ENCODE measurements around the gene POMT2. TPM values are rescaled to one million over a fixed set of nuclear protein-coding genes. Genes with fewer than 3 reads are reported as not detected.

POMT2 gene
- total RNA-seq, 1 experiment from 2014 or later = 30.4 TPM

- Mint-ChIP-seq H3K9me3 (ENCODE audit: unreplicated experiment) (peaks cover 9% of the 10 kb centered on the region), H3K4me1 (ENCODE audit: low read depth, unreplicated experiment) (no peaks in the 10 kb centered on the region)
- BruUV-seq (replicated peaks) = no TSS peak
These were observed 48.4 kb downstream of the POMT2 start for GRCh38 chr14:77272261-77272660.

GRCh38 chr14:77271113-77271710 lies 49.5 kb downstream of the POMT2 start, which contains the start of gene NGB:
Gene NGB (minus strand): TSS chr14:77271206. CDS start chr14:77270937, 269 bp downstream.
- no peak within 1 kb of the TSS for H3K27ac Mint-ChIP-seq (ENCODE audit: unreplicated experiment)
- ChIA-PET CTCF (no interaction called here), POLR2A (no interaction called here)
- peaks cover 9% of the 10 kb centered on the region for H3K9me3 Mint-ChIP-seq (ENCODE audit: unreplicated experiment)
- Histone ChIP-seq H3K27me3 (replicated peaks; ENCODE audit: control insufficient read depth, insufficient read depth, low read length) (no peaks in the 10 kb centered on the region), H3K4me1 (no peaks in the 10 kb centered on the region), H3K9me3 (no peaks in the 10 kb centered on the region), H3K36me3 (ENCODE audit: control insufficient read depth, insufficient read depth, low read length) (no peaks in the 10 kb centered on the region), H3K4me3 (ENCODE audit: low read depth, low read length) (no peak within 1 kb of the TSS)
- intact Hi-C loops (cut with micrococcal nuclease; ENCODE audit: unreplicated experiment) = no loop called here
- BruUV-seq (replicated peaks) = no TSS peak
- no peaks in the 10 kb centered on the region for H3K36me3 Mint-ChIP-seq (ENCODE audit: insufficient read depth, unreplicated experiment)
- no peak for DNase-seq
- H3K27me3 Mint-ChIP-seq (ENCODE audit: insufficient read depth, unreplicated experiment) = no peaks in the 10 kb centered on the region
- H3K4me3 Mint-ChIP-seq (ENCODE audit: unreplicated experiment) = no peak within 1 kb of the TSS
- TF ChIP-seq, protein P1, sequence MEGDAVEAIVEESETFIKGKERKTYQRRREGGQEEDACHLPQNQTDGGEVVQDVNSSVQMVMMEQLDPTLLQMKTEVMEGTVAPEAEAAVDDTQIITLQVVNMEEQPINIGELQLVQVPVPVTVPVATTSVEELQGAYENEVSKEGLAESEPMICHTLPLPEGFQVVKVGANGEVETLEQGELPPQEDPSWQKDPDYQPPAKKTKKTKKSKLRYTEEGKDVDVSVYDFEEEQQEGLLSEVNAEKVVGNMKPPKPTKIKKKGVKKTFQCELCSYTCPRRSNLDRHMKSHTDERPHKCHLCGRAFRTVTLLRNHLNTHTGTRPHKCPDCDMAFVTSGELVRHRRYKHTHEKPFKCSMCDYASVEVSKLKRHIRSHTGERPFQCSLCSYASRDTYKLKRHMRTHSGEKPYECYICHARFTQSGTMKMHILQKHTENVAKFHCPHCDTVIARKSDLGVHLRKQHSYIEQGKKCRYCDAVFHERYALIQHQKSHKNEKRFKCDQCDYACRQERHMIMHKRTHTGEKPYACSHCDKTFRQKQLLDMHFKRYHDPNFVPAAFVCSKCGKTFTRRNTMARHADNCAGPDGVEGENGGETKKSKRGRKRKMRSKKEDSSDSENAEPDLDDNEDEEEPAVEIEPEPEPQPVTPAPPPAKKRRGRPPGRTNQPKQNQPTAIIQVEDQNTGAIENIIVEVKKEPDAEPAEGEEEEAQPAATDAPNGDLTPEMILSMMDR (IDR thresholded peaks at IDR 0.05; ENCODE audit: insufficient read depth in 1 of 2, low read depth in 1 of 2, low read length in 1 of 2, severe bottlenecking in 1 of 2, unreplicated experiment in 1 of 2) = no peak
- H3K4me1 Mint-ChIP-seq (ENCODE audit: low read depth, unreplicated experiment) = no peaks in the 10 kb centered on the region

More at GRCh38 chr14:77272261-77272660, 48.4 kb downstream of the POMT2 start:
- H3K36me3 ChIP-seq (ENCODE audit: control insufficient read depth, insufficient read depth, low read length) = no peaks in the 10 kb centered on the region
- H3K4me1 ChIP-seq = no peaks in the 10 kb centered on the region
- H3K27me3 Mint-ChIP-seq (ENCODE audit: insufficient read depth, unreplicated experiment) = no peaks in the 10 kb centered on the region
- no peak overlapping the region for H3K4me3 Mint-ChIP-seq (ENCODE audit: unreplicated experiment)
- no peak overlapping the region for H3K27ac Mint-ChIP-seq (ENCODE audit: unreplicated experiment)
- no peaks in the 10 kb centered on the region for H3K36me3 Mint-ChIP-seq (ENCODE audit: insufficient read depth, unreplicated experiment)
- TF ChIP-seq, protein P1 (IDR thresholded peaks at IDR 0.05; ENCODE audit: insufficient read depth in 1 of 2, low read depth in 1 of 2, low read length in 1 of 2, severe bottlenecking in 1 of 2, unreplicated experiment in 1 of 2) = no peak
- H3K4me3 ChIP-seq (ENCODE audit: low read depth, low read length) = no peak overlapping the region
- H3K9me3 ChIP-seq = no peaks in the 10 kb centered on the region
- H3K27me3 ChIP-seq (replicated peaks; ENCODE audit: control insufficient read depth, insufficient read depth, low read length) = no peaks in the 10 kb centered on the region
- CTCF ChIA-PET = no interaction called here
- no peak for DNase-seq
- POLR2A ChIA-PET = no interaction called here
- intact Hi-C loops (cut with micrococcal nuclease; ENCODE audit: unreplicated experiment) = no loop called here

GRCh38 chr14:77270361-77271112 lies 50.1 kb downstream of the POMT2 start:
- H3K36me3 Mint-ChIP-seq (ENCODE audit: insufficient read depth, unreplicated experiment) = no peaks in the 10 kb centered on the region
- no peak for DNase-seq
- Histone ChIP-seq H3K27me3 (replicated peaks; ENCODE audit: control insufficient read depth, insufficient read depth, low read length) (no peaks in the 10 kb centered on the region), H3K9me3 (no peaks in the 10 kb centered on the region), H3K4me3 (ENCODE audit: low read depth, low read length) (no peak overlapping the region), H3K4me1 (no peaks in the 10 kb centered on the region), H3K36me3 (ENCODE audit: control insufficient read depth, insufficient read depth, low read length) (no peaks in the 10 kb centered on the region)
- H3K4me3 Mint-ChIP-seq (ENCODE audit: unreplicated experiment) = no peak overlapping the region
- H3K4me1 Mint-ChIP-seq (ENCODE audit: low read depth, unreplicated experiment) = no peaks in the 10 kb centered on the region
- TF ChIP-seq, protein P1 (IDR thresholded peaks at IDR 0.05; ENCODE audit: insufficient read depth in 1 of 2, low read depth in 1 of 2, low read length in 1 of 2, severe bottlenecking in 1 of 2, unreplicated experiment in 1 of 2) = no peak
- BruUV-seq (replicated peaks) = no TSS peak
- intact Hi-C loops (cut with micrococcal nuclease; ENCODE audit: unreplicated experiment) = no loop called here
- peaks cover 9% of the 10 kb centered on the region for H3K9me3 Mint-ChIP-seq (ENCODE audit: unreplicated experiment)
- no peak overlapping the region for H3K27ac Mint-ChIP-seq (ENCODE audit: unreplicated experiment)
- ChIA-PET CTCF (no interaction called here), POLR2A (no interaction called here)
- no peaks in the 10 kb centered on the region for H3K27me3 Mint-ChIP-seq (ENCODE audit: insufficient read depth, unreplicated experiment)
